Stimulated activated CD8-positive, alpha-beta memory T cell treated with anti-CD3 and anti-CD28 coated beads, Interleukin-12 subunit alpha, Interleukin-12 subunit beta, amount 100 ng/mL, for 24 hours (primary cell): ENCODE results near the gene ABI3BP.

ENCODE experiments used
- DNase-seq: peaks from one replicate; pipeline ENCODE4 v3.0.0-alpha.2; 2020; ENCODE audit errors: extremely low read depth

ABI3BP gene

GRCh38 chr3:100941451-100941850 is 51.8 kb downstream of the ABI3BP start:
- no peak for DNase-seq

GRCh38 chr3:100941041-100941440 is 52.2 kb downstream of the ABI3BP start:
- no peak for DNase-seq

- DNase-seq: no peak
Observed at GRCh38 chr3:100936931-100937330, 56.3 kb downstream of the ABI3BP start.

- DNase-seq: no peak
Observed at GRCh38 chr3:100932491-100932890, 60.7 kb downstream of the ABI3BP start.

- DNase-seq: no peak
Observed at GRCh38 chr3:100928638-100929428, 64.4 kb downstream of the ABI3BP start.

GRCh38 chr3:100927775-100928174 is 65.4 kb downstream of the ABI3BP start:
- no peak for DNase-seq

- no peak for DNase-seq
Observed at GRCh38 chr3:100915706-100916495, 77.3 kb downstream of the ABI3BP start.

- no peak for DNase-seq
Observed at GRCh38 chr3:100913870-100914648, 79.2 kb downstream of the ABI3BP start.

GRCh38 chr3:100912976-100913545 is 80.2 kb downstream of the ABI3BP start:
- DNase-seq: no peak

- DNase-seq: no peak
Observed at GRCh38 chr3:100912571-100912970, 80.7 kb downstream of the ABI3BP start.

GRCh38 chr3:100911956-100912355 is 81.3 kb downstream of the ABI3BP start:
- no peak for DNase-seq

- no peak for DNase-seq
Observed at GRCh38 chr3:100910986-100911385, 82.2 kb downstream of the ABI3BP start.

GRCh38 chr3:100902572-100902971 is 90.6 kb downstream of the ABI3BP start:
- no peak for DNase-seq

- DNase-seq: no peak
Observed at GRCh38 chr3:100900671-100901335, 92.4 kb downstream of the ABI3BP start.

- DNase-seq: no peak
Observed at GRCh38 chr3:100899440-100900091, 93.7 kb downstream of the ABI3BP start.

GRCh38 chr3:100898681-100899080 is 94.5 kb downstream of the ABI3BP start:
- DNase-seq: no peak

- no peak for DNase-seq
Observed at GRCh38 chr3:100896994-100897393, 96.2 kb downstream of the ABI3BP start.

- DNase-seq: no peak
Observed at GRCh38 chr3:100893590-100893989, 99.6 kb downstream of the ABI3BP start.

- DNase-seq: no peak
Observed at GRCh38 chr3:100893108-100893507, 100.1 kb downstream of the ABI3BP start.

GRCh38 chr3:100891827-100892226 is 101.4 kb downstream of the ABI3BP start:
- DNase-seq: no peak

- no peak for DNase-seq
Observed at GRCh38 chr3:100891033-100891432, 102.2 kb downstream of the ABI3BP start.
